BE2C (cell line): ENCODE measurements around the gene CSKMT. TPM values are rescaled to one million over a fixed set of nuclear protein-coding genes. Genes with fewer than 3 reads are reported as not detected.
A peak's percentile ranks its signal among the peaks of the same experiment; 100 is the strongest.
"Not testable (repeated sequence)": the region's sequence is repeated elsewhere in the genome, so short reads cannot be mapped to it uniquely, and the experiment has no call there.

Experiments
- DNase-seq: peaks from one replicate; pipeline ENCODE4 v3.0.0-alpha.2; 2020
- H3K27me3 ChIP-seq: fragments of 250-450 bp; sonication (Bioruptor Pico); 2 replicates; pipeline ENCODE4 v1.5.1; 2020; ENCODE audit warnings: mild to moderate bottlenecking
- H3K36me3 ChIP-seq: fragments of 250-450 bp; sonication (Bioruptor Pico); 2 replicates; pipeline ENCODE4 v1.5.1; 2020; ENCODE audit warnings: mild to moderate bottlenecking
- H3K4me1 ChIP-seq: fragments of 250-450 bp; sonication (Bioruptor Pico); 2 replicates; pipeline ENCODE4 v1.5.1; 2020
- H3K4me3 ChIP-seq: 2 replicates; pipeline ENCODE4 v1.5.1; 2011; ENCODE audit warnings: low read depth, low read length
- H3K9me3 ChIP-seq: fragments of 250-450 bp; sonication (Bioruptor Pico); 2 replicates; pipeline ENCODE4 v1.5.1; 2020
- CTCF ChIP-seq: IDR thresholded peaks from 2 replicates; pipeline ENCODE4 v1.5.1; 2012; ENCODE audit warnings: mild to moderate bottlenecking, low read depth, low read length
- polyA plus RNA-seq: library from polyadenylated mRNA; unstranded; fragments of >200 nt; gene quantifications from one replicate; pipeline ENCODE4 v1.2.1, GENCODE V29; 2012; ENCODE audit warnings: low read depth, missing spikeins; ENCODE audit not compliant: insufficient read length, insufficient read depth

CSKMT gene
- polyA plus RNA-seq, result 12.9 TPM

GRCh38 chr11:62665075-62665598, at the start of gene CSKMT, which contains the start of gene C11orf98:
Gene CSKMT (plus strand): TSS chr11:62665312. CDS start chr11:62665880, 568 bp downstream.
Gene C11orf98 (minus strand): TSS chr11:62665210. CDS start chr11:62665169, 41 bp downstream.
- no peak for TF ChIP-seq CTCF
- Histone ChIP-seq H3K36me3 (peaks cover 27% of the 10 kb centered on the region), H3K4me1 (no peaks in the 10 kb centered on the region), H3K4me3 (peak within 1 kb of the TSS; percentile 93), H3K27me3 (no peaks in the 10 kb centered on the region), H3K9me3 (no peaks in the 10 kb centered on the region)
- peak; percentile 89 for DNase-seq

- Histone ChIP-seq H3K36me3 (no peaks in the 10 kb centered on the region), H3K4me3 (no peak overlapping the region)
Observed at GRCh38 chr11:62615521-62615920, 49.6 kb upstream of the CSKMT start.

GRCh38 chr11:62616957-62617356, 48.2 kb upstream of the CSKMT start:
- not testable (repeated sequence) for H3K9me3 ChIP-seq, H3K27me3 ChIP-seq, H3K4me3 ChIP-seq, H3K36me3 ChIP-seq, DNase-seq, H3K4me1 ChIP-seq

More at GRCh38 chr11:62615521-62615920, 49.6 kb upstream of the CSKMT start:
- Histone ChIP-seq H3K27me3 (no peaks in the 10 kb centered on the region), H3K4me1 (no peaks in the 10 kb centered on the region), H3K9me3 (no peaks in the 10 kb centered on the region)
- TF ChIP-seq CTCF, result no peak
- DNase-seq, result no peak

GRCh38 chr11:62621027-62621566, 44.0 kb upstream of the CSKMT start:
- H3K36me3 ChIP-seq, result no peaks in the 10 kb centered on the region
- no peak for DNase-seq
- no peak for TF ChIP-seq CTCF
- peak overlapping the region; percentile 76 for H3K4me3 ChIP-seq
- no peaks in the 10 kb centered on the region for H3K4me1 ChIP-seq
- H3K9me3 ChIP-seq, result no peaks in the 10 kb centered on the region
- no peaks in the 10 kb centered on the region for H3K27me3 ChIP-seq

- no peak for TF ChIP-seq CTCF
- DNase-seq, result peak; percentile 93
Observed at GRCh38 chr11:62621567-62622470, 43.3 kb upstream of the CSKMT start, which contains the start of gene B3GAT3. Gene B3GAT3 (minus strand): TSS chr11:62621986. CDS start chr11:62621947, 39 bp downstream.

GRCh38 chr11:62622476-62623089, 42.5 kb upstream of the CSKMT start:
- no peak for DNase-seq
- H3K4me3 ChIP-seq, result peak overlapping the region; percentile 37
- H3K9me3 ChIP-seq, result no peaks in the 10 kb centered on the region
- no peak for TF ChIP-seq CTCF
- no peaks in the 10 kb centered on the region for H3K4me1 ChIP-seq
- H3K27me3 ChIP-seq, result no peaks in the 10 kb centered on the region
- peaks cover 8% of the 10 kb centered on the region for H3K36me3 ChIP-seq

More at GRCh38 chr11:62621567-62622470, 43.3 kb upstream of the CSKMT start, which contains the start of gene B3GAT3:
- Histone ChIP-seq H3K9me3 (no peaks in the 10 kb centered on the region), H3K36me3 (peaks cover 7% of the 10 kb centered on the region), H3K4me1 (no peaks in the 10 kb centered on the region), H3K27me3 (no peaks in the 10 kb centered on the region), H3K4me3 (peak within 1 kb of the TSS; percentile 76)
